Hematopoietic multipotent progenitor cell treated with erythropoietin and hydrocortisone succinate and interleukin-3 and kit ligand, for 8 days (in vitro differentiated cells): ENCODE results near the gene KISS1R.
"Not testable (repeated sequence)": the region's sequence is repeated elsewhere in the genome, so short reads cannot be mapped to it uniquely, and the experiment has no call there.

Experiments
- DNase-seq: peaks from one replicate; pipeline ENCODE4 v3.0.0-alpha.2; 2015

Gene KISS1R

GRCh38 chr19:882871-883497 is 34.1 kb upstream of the KISS1R start:
- no peak for DNase-seq

- DNase-seq = no peak
Measured at GRCh38 chr19:883661-884211, 33.4 kb upstream of the KISS1R start.

- DNase-seq = no peak
Measured at GRCh38 chr19:884420-885211, 32.5 kb upstream of the KISS1R start.

- DNase-seq = no peak
Measured at GRCh38 chr19:885536-886224, 31.5 kb upstream of the KISS1R start.

- DNase-seq = no peak
Measured at GRCh38 chr19:887072-887471, 30.1 kb upstream of the KISS1R start.

- no peak for DNase-seq
Measured at GRCh38 chr19:887599-887998, 29.5 kb upstream of the KISS1R start.

- DNase-seq = peak; percentile 69
Measured at GRCh38 chr19:888581-889385, 28.4 kb upstream of the KISS1R start.

GRCh38 chr19:889662-890295 is 27.4 kb upstream of the KISS1R start:
- no peak for DNase-seq

GRCh38 chr19:890831-891230 is 26.3 kb upstream of the KISS1R start:
- DNase-seq = no peak

- not testable (repeated sequence) for DNase-seq
Measured at GRCh38 chr19:891421-892200, 25.5 kb upstream of the KISS1R start.

GRCh38 chr19:892243-892893 is 24.8 kb upstream of the KISS1R start:
- no peak for DNase-seq

GRCh38 chr19:892894-893689 is 24.0 kb upstream of the KISS1R start, which contains the start of the genes MED16 and RNU6-9:
Gene MED16, minus strand, starts transcription at chr19:893187. Its CDS starts 2,056 bp downstream, at chr19:891131.
Gene RNU6-9, plus strand, starts transcription at chr19:893484.
- DNase-seq = peak; percentile 94

- DNase-seq = no peak
Measured at GRCh38 chr19:896434-896833, 20.7 kb upstream of the KISS1R start.

- no peak for DNase-seq
Measured at GRCh38 chr19:896999-897398, 20.1 kb upstream of the KISS1R start.

GRCh38 chr19:897442-898039 is 19.6 kb upstream of the KISS1R start:
- DNase-seq = no peak

- DNase-seq = no peak
Measured at GRCh38 chr19:898663-899062, 18.5 kb upstream of the KISS1R start.

GRCh38 chr19:899336-900042 is 17.6 kb upstream of the KISS1R start:
- DNase-seq = no peak

- no peak for DNase-seq
Measured at GRCh38 chr19:900043-900301, 17.2 kb upstream of the KISS1R start.
